ENCODE results near the gene HLTF.
A peak's percentile ranks its signal among the peaks of the same experiment; 100 is the strongest.
"Not testable (repeated sequence)": the region's sequence is repeated elsewhere in the genome, so short reads cannot be mapped to it uniquely, and the experiment has no call there.

HLTF gene

DNA sequence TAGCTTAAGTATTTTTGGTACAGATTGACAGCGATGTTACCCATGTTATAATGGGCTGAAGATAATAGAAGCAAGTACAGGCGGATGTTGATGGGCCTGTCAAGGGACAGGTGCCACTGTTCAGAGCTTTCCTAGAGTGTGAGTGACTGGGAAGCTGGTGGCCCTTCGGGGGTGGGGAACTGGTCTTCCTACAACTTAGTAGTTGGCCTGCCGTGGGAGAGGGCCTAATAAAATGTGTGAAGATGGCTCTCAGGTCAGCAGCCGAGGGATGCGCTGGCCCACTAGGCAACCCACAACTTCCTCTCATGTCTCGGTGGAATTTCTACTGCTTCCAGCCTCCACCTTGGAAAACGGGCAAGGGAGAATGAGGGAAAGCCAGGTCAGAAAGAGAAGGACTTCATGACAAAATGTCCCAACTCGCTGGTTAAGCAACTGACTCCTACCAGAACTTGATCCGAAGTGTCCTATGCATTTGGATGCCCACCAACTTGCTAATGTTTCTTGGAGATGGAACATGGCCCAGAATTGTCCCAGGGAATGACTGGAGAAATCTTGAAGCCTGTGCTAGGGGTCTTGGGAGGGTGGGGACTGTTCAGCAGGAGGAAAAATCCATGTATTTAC is 93.6 kb downstream of the HLTF start:
- H3K4me3 Mint-ChIP-seq = peak overlapping the region; percentile 78
- H3K4me1 Mint-ChIP-seq = peaks cover 5% of the 10 kb centered on the region
- no peak for DNase-seq
- H3K27me3 Mint-ChIP-seq (ENCODE audit: low read depth, poor library complexity) = peaks cover 16% of the 10 kb centered on the region
- H3K36me3 Mint-ChIP-seq (ENCODE audit: low read depth) = peaks cover 14% of the 10 kb centered on the region
- TF ChIP-seq, protein P1, sequence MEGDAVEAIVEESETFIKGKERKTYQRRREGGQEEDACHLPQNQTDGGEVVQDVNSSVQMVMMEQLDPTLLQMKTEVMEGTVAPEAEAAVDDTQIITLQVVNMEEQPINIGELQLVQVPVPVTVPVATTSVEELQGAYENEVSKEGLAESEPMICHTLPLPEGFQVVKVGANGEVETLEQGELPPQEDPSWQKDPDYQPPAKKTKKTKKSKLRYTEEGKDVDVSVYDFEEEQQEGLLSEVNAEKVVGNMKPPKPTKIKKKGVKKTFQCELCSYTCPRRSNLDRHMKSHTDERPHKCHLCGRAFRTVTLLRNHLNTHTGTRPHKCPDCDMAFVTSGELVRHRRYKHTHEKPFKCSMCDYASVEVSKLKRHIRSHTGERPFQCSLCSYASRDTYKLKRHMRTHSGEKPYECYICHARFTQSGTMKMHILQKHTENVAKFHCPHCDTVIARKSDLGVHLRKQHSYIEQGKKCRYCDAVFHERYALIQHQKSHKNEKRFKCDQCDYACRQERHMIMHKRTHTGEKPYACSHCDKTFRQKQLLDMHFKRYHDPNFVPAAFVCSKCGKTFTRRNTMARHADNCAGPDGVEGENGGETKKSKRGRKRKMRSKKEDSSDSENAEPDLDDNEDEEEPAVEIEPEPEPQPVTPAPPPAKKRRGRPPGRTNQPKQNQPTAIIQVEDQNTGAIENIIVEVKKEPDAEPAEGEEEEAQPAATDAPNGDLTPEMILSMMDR (IDR thresholded peaks at IDR 0.05) = no peak
- no peaks in the 10 kb centered on the region for H3K9me3 Mint-ChIP-seq
- no peak overlapping the region for H3K27ac Mint-ChIP-seq

DNA sequence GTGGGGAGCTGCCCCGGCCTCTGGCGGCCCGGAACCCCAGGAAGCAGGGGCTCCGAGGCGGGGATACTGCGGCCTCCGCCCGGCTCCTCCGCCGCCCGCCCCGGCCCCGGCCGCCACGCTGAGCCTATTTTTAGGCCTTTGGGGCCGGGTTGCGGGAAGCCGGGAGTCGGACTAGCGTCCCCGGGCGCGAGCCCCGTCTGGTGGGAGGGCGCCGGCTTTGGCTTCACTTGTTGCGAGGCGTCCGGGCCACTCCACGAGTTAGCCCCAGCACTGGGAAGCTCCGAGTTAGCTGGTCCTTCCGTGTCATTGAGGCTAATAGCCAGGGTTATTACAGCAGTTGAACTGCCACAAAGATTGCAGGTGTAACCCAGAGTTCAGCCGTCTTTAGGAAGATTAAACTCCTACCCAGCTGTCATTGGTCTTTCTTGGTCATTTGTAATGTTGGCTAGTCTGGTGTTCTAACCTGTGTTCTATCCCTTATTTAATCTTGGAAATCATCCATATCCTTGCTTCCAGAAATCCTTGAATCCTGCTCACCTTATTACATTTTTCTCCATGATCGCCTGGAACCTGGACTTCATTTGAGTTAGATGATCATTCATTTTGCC is 94.2 kb downstream of the HLTF start:
- no peaks in the 10 kb centered on the region for H3K9me3 Mint-ChIP-seq
- peaks cover 17% of the 10 kb centered on the region for H3K27me3 Mint-ChIP-seq (ENCODE audit: low read depth, poor library complexity)
- DNase-seq = peak; percentile 66
- H3K36me3 Mint-ChIP-seq (ENCODE audit: low read depth) = peaks cover 14% of the 10 kb centered on the region
- no peak overlapping the region for H3K27ac Mint-ChIP-seq
- peak overlapping the region; percentile 79 for H3K4me3 Mint-ChIP-seq
- H3K4me1 Mint-ChIP-seq = peaks cover 5% of the 10 kb centered on the region
- TF ChIP-seq, protein P1 (IDR thresholded peaks at IDR 0.05) = no peak

DNA sequence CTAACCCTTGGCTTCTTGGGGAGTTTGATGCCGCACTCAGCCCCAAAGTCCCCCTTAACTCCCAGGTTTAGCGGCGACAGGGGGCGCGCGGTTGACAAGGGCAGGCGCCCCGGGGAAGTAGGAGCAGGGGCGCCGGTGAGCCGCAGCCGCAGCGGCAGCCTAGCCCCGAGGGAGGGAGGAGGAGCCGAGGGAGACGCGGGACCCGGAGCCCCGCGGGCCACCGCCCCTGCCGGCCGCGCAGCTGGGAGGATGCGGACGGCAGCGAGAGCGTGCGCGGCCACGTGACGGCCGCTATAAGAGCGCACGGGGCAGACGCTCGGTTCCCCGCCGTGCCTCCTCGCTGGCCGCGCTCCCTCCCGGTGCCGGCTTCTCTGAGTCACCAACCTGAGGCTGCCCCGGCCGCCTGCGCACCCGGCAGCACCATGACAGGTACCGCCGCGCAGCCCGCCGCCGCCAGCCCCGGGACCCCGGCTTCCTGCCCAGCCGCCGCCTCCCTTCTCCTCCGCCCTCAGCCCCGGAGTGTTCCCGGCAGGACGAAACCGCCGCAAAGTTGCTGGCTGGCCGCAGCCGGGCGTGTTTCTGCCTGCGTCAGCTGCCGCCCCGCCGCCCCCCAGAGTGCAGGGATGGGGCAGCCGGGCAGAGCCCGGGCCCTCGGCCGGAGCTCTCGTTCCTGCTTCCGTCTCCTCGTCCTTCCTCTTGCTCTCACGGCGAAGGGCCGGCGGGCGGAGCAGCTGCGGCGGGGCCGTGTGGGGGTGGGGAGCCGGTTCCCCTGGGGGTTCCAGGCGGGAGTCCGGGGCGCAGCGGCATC is 94.9 kb downstream of the HLTF start, which contains the start of gene GYG1:
TSS of gene GYG1 (plus strand) at position 322 of the 808 bp plus-strand sequence. CDS start at position 423, 101 bp downstream.
- H3K36me3 Mint-ChIP-seq (ENCODE audit: low read depth) = peaks cover 9% of the 10 kb centered on the region
- H3K4me1 Mint-ChIP-seq = peaks cover 5% of the 10 kb centered on the region
- H3K4me3 Mint-ChIP-seq = peak within 1 kb of the TSS; percentile 83
- TF ChIP-seq, protein P1 (IDR thresholded peaks at IDR 0.05) = peak; percentile 26
- no peaks in the 10 kb centered on the region for H3K9me3 Mint-ChIP-seq
- DNase-seq = peak; percentile 77
- no peak within 1 kb of the TSS for H3K27ac Mint-ChIP-seq
- H3K27me3 Mint-ChIP-seq (ENCODE audit: low read depth, poor library complexity) = peaks cover 19% of the 10 kb centered on the region

DNA sequence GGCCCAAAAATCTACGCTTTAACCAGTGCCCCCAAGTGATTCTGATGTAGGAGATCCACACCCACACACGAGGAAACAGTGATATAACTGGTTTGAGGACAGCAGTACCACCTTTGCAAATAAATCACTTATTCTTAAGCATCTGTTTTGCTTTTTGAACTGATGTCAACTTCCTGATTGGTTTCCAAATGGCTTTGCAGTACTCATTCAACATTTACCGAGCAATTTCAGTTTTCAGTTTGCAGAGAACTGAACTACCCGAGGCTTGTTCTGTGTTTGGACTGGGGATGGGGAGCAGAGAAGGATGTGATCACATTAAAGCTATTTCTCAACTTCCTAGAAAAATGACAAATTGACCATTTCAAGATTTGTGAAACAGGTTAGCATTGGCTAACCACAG is 96.1 kb downstream of the HLTF start:
- H3K9me3 Mint-ChIP-seq = no peaks in the 10 kb centered on the region
- peak overlapping the region; percentile 83 for H3K4me3 Mint-ChIP-seq
- H3K36me3 Mint-ChIP-seq (ENCODE audit: low read depth) = no peaks in the 10 kb centered on the region
- peaks cover 19% of the 10 kb centered on the region for H3K27me3 Mint-ChIP-seq (ENCODE audit: low read depth, poor library complexity)
- no peak for DNase-seq
- peaks cover 5% of the 10 kb centered on the region for H3K4me1 Mint-ChIP-seq
- TF ChIP-seq, protein P1 (IDR thresholded peaks at IDR 0.05) = no peak
- H3K27ac Mint-ChIP-seq = no peak overlapping the region

DNA sequence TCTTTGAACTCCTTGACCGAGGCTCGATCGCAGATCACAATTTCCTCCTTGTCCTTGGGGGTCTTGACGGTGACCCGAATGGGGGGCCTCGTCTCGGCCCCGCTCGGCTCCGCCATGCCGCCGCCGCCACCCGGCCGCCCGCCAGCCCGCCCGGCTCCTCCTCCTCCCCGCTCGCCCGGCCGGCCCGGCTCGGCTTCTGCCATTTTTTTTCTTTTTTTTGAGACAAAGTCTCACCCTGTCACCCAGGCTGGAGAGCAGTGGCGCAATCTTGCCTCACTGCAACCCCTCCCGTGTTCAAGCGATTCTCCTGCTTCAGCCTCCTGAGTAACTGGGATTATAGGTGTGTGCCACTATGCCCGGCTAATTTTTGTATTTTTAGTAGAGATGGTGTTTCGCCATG is 98.8 kb downstream of the HLTF start:
- DNase-seq; H3K9me3 Mint-ChIP-seq; H3K27ac Mint-ChIP-seq; H3K36me3 Mint-ChIP-seq (ENCODE audit: low read depth); H3K4me3 Mint-ChIP-seq; H3K4me1 Mint-ChIP-seq: not testable (repeated sequence)
- H3K27me3 Mint-ChIP-seq (ENCODE audit: low read depth, poor library complexity) = peaks cover 12% of the 10 kb centered on the region

DNA sequence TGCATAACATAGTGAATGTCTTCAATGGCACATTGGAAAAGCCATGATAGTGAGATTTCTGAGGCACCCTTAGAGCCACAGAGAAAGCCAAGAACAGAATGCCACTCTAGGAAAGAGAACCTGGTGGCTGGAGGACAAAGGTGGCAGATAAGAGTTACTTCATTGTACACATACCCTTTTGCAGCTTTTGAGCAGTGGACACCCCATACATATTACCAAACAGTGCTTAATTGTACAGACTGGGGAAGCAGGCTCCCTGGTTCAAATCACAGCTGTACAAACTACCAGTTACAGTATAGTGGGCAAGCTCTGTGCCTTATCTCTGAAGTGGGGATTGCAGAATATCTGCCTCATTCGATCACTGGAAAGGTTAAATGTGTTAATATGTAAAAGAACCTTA is 105.1 kb downstream of the HLTF start:
- peaks cover 11% of the 10 kb centered on the region for H3K9me3 Mint-ChIP-seq
- H3K4me1 Mint-ChIP-seq = no peaks in the 10 kb centered on the region
- H3K36me3 Mint-ChIP-seq (ENCODE audit: low read depth) = no peaks in the 10 kb centered on the region

More for the DNA sequence above, 105.1 kb downstream of the HLTF start:
- H3K27me3 Mint-ChIP-seq (ENCODE audit: low read depth, poor library complexity) = no peaks in the 10 kb centered on the region
- TF ChIP-seq, protein P1 (IDR thresholded peaks at IDR 0.05) = no peak
- H3K4me3 Mint-ChIP-seq = no peak overlapping the region
- DNase-seq = no peak
- H3K27ac Mint-ChIP-seq = no peak overlapping the region

All from nephron progenitor cell (in vitro differentiated cells).